ENCODE results near the gene RELL2.

The RELL2 gene

GRCh38 chr5:141649056-141649688 is 12.4 kb downstream of the RELL2 start:
- Histone ChIP-seq H3K4me1 (ENCODE audit: control insufficient read depth, insufficient read depth, low read length) (no peaks in the 10 kb centered on the region), H3K4me3 (ENCODE audit: low read depth, low read length) (no peak overlapping the region), H3K27ac (ENCODE audit: extremely low read depth, low read depth, low read length) (no peak overlapping the region), H3K36me3 (ENCODE audit: control insufficient read depth in 2 of 2, insufficient read depth in 1 of 2, low read length in 2 of 2) (peaks cover 0 to 20% of the 10 kb centered on the region in 2 experiments; a peak in 1 of 3 replicates), H3K9me3 (ENCODE audit: control insufficient read depth, insufficient read depth, low read depth, low read length) (no peaks in the 10 kb centered on the region)
- TF ChIP-seq TSHZ1 (tag by site-specific recombination; IDR thresholded peaks at IDR 0.05; ENCODE audit: borderline replicate concordance) (no peak), AEBP2 (tag by site-specific recombination; IDR thresholded peaks at IDR 0.05; ENCODE audit: borderline replicate concordance) (no peak), SALL2 (tag by site-specific recombination; IDR thresholded peaks at IDR 0.05; ENCODE audit: borderline replicate concordance) (no peak), GLIS2 (tag by site-specific recombination; IDR thresholded peaks at IDR 0.05) (peak; percentile 23; the same call in 1 of the 2 replicates), ZNF501 (tag by site-specific recombination; IDR thresholded peaks at IDR 0.05) (no peak)
- TF ChIP-seq, protein P1, sequence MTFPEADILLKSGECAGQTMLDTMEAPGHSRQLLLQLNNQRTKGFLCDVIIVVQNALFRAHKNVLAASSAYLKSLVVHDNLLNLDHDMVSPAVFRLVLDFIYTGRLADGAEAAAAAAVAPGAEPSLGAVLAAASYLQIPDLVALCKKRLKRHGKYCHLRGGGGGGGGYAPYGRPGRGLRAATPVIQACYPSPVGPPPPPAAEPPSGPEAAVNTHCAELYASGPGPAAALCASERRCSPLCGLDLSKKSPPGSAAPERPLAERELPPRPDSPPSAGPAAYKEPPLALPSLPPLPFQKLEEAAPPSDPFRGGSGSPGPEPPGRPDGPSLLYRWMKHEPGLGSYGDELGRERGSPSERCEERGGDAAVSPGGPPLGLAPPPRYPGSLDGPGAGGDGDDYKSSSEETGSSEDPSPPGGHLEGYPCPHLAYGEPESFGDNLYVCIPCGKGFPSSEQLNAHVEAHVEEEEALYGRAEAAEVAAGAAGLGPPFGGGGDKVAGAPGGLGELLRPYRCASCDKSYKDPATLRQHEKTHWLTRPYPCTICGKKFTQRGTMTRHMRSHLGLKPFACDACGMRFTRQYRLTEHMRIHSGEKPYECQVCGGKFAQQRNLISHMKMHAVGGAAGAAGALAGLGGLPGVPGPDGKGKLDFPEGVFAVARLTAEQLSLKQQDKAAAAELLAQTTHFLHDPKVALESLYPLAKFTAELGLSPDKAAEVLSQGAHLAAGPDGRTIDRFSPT (tag by site-specific recombination; IDR thresholded peaks at IDR 0.05), result peak; percentile 63
- ChIA-PET POLR2A (interaction anchor here (0.7 kb wide), 1 partner anchor 12 kb away, joined by 3 read pairs; the partner anchor contains the start of genes HDAC3 and RELL2), CTCF (interaction anchor here (1.1 kb wide), 1 partner anchor 9 kb away, joined by 3 read pairs; no protein-coding TSS in a partner anchor)

DNA sequence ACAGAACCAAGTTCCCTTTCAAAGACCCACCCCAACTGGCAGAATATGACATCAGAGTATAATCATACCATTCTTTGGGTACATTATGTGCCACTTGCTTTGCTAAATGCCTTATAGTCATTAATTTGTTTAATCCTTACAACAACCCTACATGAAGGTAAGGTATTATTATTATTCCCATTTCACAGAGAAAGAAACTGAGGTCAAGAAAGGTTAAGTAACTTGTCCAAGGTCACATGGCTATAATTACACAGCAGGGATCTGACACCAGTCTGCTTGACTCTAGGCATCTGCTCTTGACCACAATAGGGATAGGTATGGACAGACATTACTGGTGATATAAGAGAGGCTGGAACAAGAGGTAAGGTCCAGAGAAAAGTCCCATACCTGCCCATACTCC is 13.2 kb downstream of the RELL2 start:
- Histone ChIP-seq H3K4me1 (ENCODE audit: control insufficient read depth, insufficient read depth, low read length) (no peaks in the 10 kb centered on the region), H3K9me3 (ENCODE audit: control insufficient read depth, insufficient read depth, low read depth, low read length) (no peaks in the 10 kb centered on the region), H3K36me3 (ENCODE audit: control insufficient read depth in 2 of 2, insufficient read depth in 1 of 2, low read length in 2 of 2) (peaks cover 0 to 16% of the 10 kb centered on the region in 2 experiments; a peak in 1 of 3 replicates), H3K27ac (ENCODE audit: extremely low read depth, low read depth, low read length) (no peak overlapping the region), H3K4me3 (ENCODE audit: low read depth, low read length) (no peak overlapping the region)
- TF ChIP-seq ZNF24 (tag by site-specific recombination; IDR thresholded peaks at IDR 0.05) (no peak), ZNF530 (tag by site-specific recombination; IDR thresholded peaks at IDR 0.05; ENCODE audit: low read depth) (no peak), ZNF423 (tag by site-specific recombination; IDR thresholded peaks at IDR 0.05) (no peak), ZNF776 (tag by site-specific recombination; IDR thresholded peaks at IDR 0.05; ENCODE audit: borderline replicate concordance) (no peak), ZNF416 (tag by site-specific recombination; IDR thresholded peaks at IDR 0.05) (no peak), ZBTB17 (tag by site-specific recombination; IDR thresholded peaks at IDR 0.05) (peak; percentile 49), YY1 (tag by site-specific recombination; IDR thresholded peaks at IDR 0.05) (no peak), ZNF274 (IDR thresholded peaks at IDR 0.05; ENCODE audit: low read length) (no peak), ZNF274 (tag by site-specific recombination; IDR thresholded peaks at IDR 0.05; ENCODE audit: borderline replicate concordance) (no peak)
- TF ChIP-seq, protein P1 (tag by site-specific recombination; IDR thresholded peaks at IDR 0.05), result no peak
- ChIA-PET POLR2A (no interaction called here), CTCF (no interaction called here)

Measured in HEK293 (cell line).